HCT116 (cell line): ENCODE data around the gene F2R. TPM values are rescaled to one million over a fixed set of nuclear protein-coding genes. Genes with fewer than 3 reads are reported as not detected.

Experiments used
- ATAC-seq: fragments of 200-7000 bp; cut with Tn5 transposase; 2 replicates; pipeline ENCODE4 v1.9.1; 2020; ENCODE audit warnings: mild to moderate bottlenecking, moderate library complexity
- BruUV-seq: library from RNA; stranded (reverse); fragments of 400-500 nt; replicated peaks from 2 replicates; lab custom pipeline; 2021; lab: Mats Ljungman, UMichigan
- CTCF ChIA-PET: fragments of 300-600 bp; sonication (Branson Sonifier 250); formaldehyde crosslinking; loops from one replicate; lab custom pipeline; 2021; ENCODE audit warnings: antibody characterized with exemption; lab: Charles Lee
- POLR2A ChIA-PET: fragments of 300-600, 350-600 bp; sonication (Branson Sonifier 250); formaldehyde crosslinking; loops from one replicate; lab custom pipeline; 2021; ENCODE audit warnings: antibody characterized with exemption; lab: Charles Lee
- RAD21 ChIA-PET, 2 experiments: fragments of 300-600 bp; sonication (Branson Sonifier 250); formaldehyde crosslinking; loops; one replicate each; lab custom pipeline; 2023; ENCODE audit warnings: low total read pairs in 2 of 2; ENCODE audit not compliant: uncharacterized antibody in 2 of 2, unreplicated experiment in 2 of 2, low non-redundant PET in 1 of 2; lab: Charles Lee
- DNase-seq: peaks from one replicate; pipeline ENCODE4 v3.0.0-alpha.2; 2010; ENCODE audit warnings: low read depth, low spot score
- H2AFZ ChIP-seq: fragments of 200-600 bp; shearing (Covaris generic), sonication (generic); 2 replicates; pipeline ENCODE4 v1.6.1; 2017; ENCODE audit warnings: low read depth, mixed run types, mixed read lengths, antibody characterized with exemption, low read length; ENCODE audit not compliant: poor library complexity, severe bottlenecking
- H3K27ac ChIP-seq: 2 replicates; pipeline ENCODE4 v1.5.1; 2012; ENCODE audit warnings: low read depth, low read length
- H3K27me3 ChIP-seq: fragments of 200-600 bp; sonication (generic); 2 replicates; pipeline ENCODE4 v1.6.1; 2016; ENCODE audit warnings: mixed run types, low read length, mixed read lengths; ENCODE audit not compliant: insufficient read depth
- H3K36me3 ChIP-seq, 2 experiments: fragments of 200-500 bp in 1 of 2; fragments of 200-600 bp in 1 of 2; sonication (Bioruptor generic) in 1 of 2; sonication (generic) in 1 of 2; 2 replicates each; pipeline versions ENCODE4 v1.5.1 to v1.6.1; 2014 to 2016; ENCODE audit warnings: low read length in 2 of 2, inconsistent platforms in 1 of 2, mixed read lengths in 1 of 2, mixed run types in 1 of 2; ENCODE audit not compliant: insufficient read depth in 2 of 2, control insufficient read depth in 1 of 2
- H3K4me1 ChIP-seq, 2 experiments: fragments of 200-600 bp in 1 of 2; sonication (generic) in 1 of 2; 2 replicates each; pipeline versions ENCODE4 v1.5.1 to v1.6.1; 2012 to 2017; ENCODE audit warnings: low read length in 2 of 2, inconsistent platforms in 1 of 2, mild to moderate bottlenecking in 1 of 2, mixed read lengths in 1 of 2, mixed run types in 1 of 2, moderate library complexity in 1 of 2; ENCODE audit not compliant: insufficient read depth in 2 of 2, control insufficient read depth in 1 of 2
- H3K4me2 ChIP-seq: fragments of 200-600 bp; sonication (generic); 2 replicates; pipeline ENCODE4 v1.6.1; 2017; ENCODE audit warnings: mixed run types, low read length, mixed read lengths
- H3K4me3 ChIP-seq, 2 experiments: fragments of 200-600 bp in 1 of 2; sonication (generic) in 1 of 2; replicated peaks in 1 of 2; 2 replicates each; pipeline ENCODE4 v1.5.1; 2011 to 2016; ENCODE audit warnings: low read length in 2 of 2, control low read depth in 1 of 2, low read depth in 1 of 2, mild to moderate bottlenecking in 1 of 2, mixed read lengths in 1 of 2, mixed run types in 1 of 2
- H3K79me2 ChIP-seq: fragments of 200-600 bp; sonication (generic); 2 replicates; pipeline ENCODE4 v1.6.1; 2017; ENCODE audit warnings: mild to moderate bottlenecking, mixed run types, low read length, moderate library complexity, mixed read lengths; ENCODE audit not compliant: insufficient read depth
- H3K9ac ChIP-seq: fragments of 200-600 bp; sonication (generic); 2 replicates; pipeline ENCODE4 v1.6.1; 2016; ENCODE audit warnings: low read length, mixed read lengths
- H3K9me2 ChIP-seq: fragments of 200-600 bp; sonication (generic), shearing (Covaris generic); 2 replicates; pipeline ENCODE4 v1.6.1; 2017; ENCODE audit warnings: mixed run types, mild to moderate bottlenecking, moderate library complexity; ENCODE audit not compliant: insufficient read depth
- H3K9me3 ChIP-seq, 2 experiments: fragments of 200-500 bp in 1 of 2; fragments of 200-600 bp in 1 of 2; sonication (Bioruptor generic) in 1 of 2; sonication (generic) in 1 of 2; 2 replicates each; pipeline ENCODE4 v1.6.1; 2014 to 2017; ENCODE audit warnings: low read length in 2 of 2, mixed read lengths in 2 of 2, inconsistent platforms in 1 of 2, low read depth in 1 of 2, mild to moderate bottlenecking in 1 of 2, mixed run types in 1 of 2, moderate library complexity in 1 of 2; ENCODE audit not compliant: control insufficient read depth in 1 of 2, insufficient read depth in 1 of 2
- H4K20me1 ChIP-seq: fragments of 200-600 bp; sonication (generic), shearing (Covaris generic); 2 replicates; pipeline ENCODE4 v1.6.1; 2017; ENCODE audit warnings: mixed run types, mild to moderate bottlenecking, moderate library complexity; ENCODE audit not compliant: insufficient read depth
- ATF3 ChIP-seq: IDR thresholded peaks from 2 replicates; pipeline ENCODE4 v1.6.1; 2012
- CBX3 ChIP-seq: IDR thresholded peaks from 2 replicates; pipeline ENCODE4 v1.6.1; 2012; ENCODE audit warnings: low read depth
- EGR1 ChIP-seq: IDR thresholded peaks from 2 replicates; pipeline ENCODE4 v1.6.1; 2012; ENCODE audit warnings: low read depth
- EZH2 ChIP-seq: fragments of 200-600 bp; sonication (generic); IDR thresholded peaks from 2 replicates; pipeline ENCODE4 v1.6.1; 2017; ENCODE audit warnings: antibody characterized with exemption, mixed run types
- EZH2phosphoT487 ChIP-seq: fragments of 200-600 bp; IDR thresholded peaks from 2 replicates; pipeline ENCODE4 v1.6.1; 2018; ENCODE audit warnings: antibody characterized with exemption, borderline replicate concordance
- FOSL1 ChIP-seq: IDR thresholded peaks from 2 replicates; pipeline ENCODE4 v1.6.1; 2012; ENCODE audit warnings: low read depth
- JUND ChIP-seq: IDR thresholded peaks from 2 replicates; pipeline ENCODE4 v1.6.1; 2012
- MAX ChIP-seq: IDR thresholded peaks from 2 replicates; pipeline ENCODE4 v1.6.1; 2012
- POLR2A ChIP-seq: IDR thresholded peaks from 2 replicates; pipeline ENCODE4 v1.7.0; 2011; ENCODE audit warnings: borderline replicate concordance; ENCODE audit not compliant: insufficient read depth, insufficient read length; ENCODE audit errors: extremely low read depth
- POLR2AphosphoS5 ChIP-seq: IDR thresholded peaks from 2 replicates; pipeline ENCODE4 v1.6.1; 2011; ENCODE audit warnings: mild to moderate bottlenecking, low read depth, low read length, moderate library complexity
- SP1 ChIP-seq: IDR thresholded peaks from 2 replicates; pipeline ENCODE4 v1.6.1; 2012; ENCODE audit warnings: low read depth
- SRF ChIP-seq: IDR thresholded peaks from 2 replicates; pipeline ENCODE4 v1.6.1; 2012; ENCODE audit warnings: low read depth
- ZFX ChIP-seq: fragments of 450-650 bp; IDR thresholded peaks from 2 replicates; pipeline ENCODE4 v1.6.1; 2017
- ZNF274 ChIP-seq: fragments of 200-500 bp; sonication (Bioruptor generic); IDR thresholded peaks from 2 replicates; pipeline ENCODE4 v1.6.1; 2014; ENCODE audit warnings: mild to moderate bottlenecking, low read depth, low read length, inconsistent platforms
- intact Hi-C: fragments of 100-400 bp; cut with micrococcal nuclease; formaldehyde crosslinking; loops from 2 replicates; pipeline ENCODE4 v1.10.0; 2022
- total RNA-seq: library from RNA; stranded (reverse); gene quantifications from one replicate; pipeline ENCODE4 v1.2.1, GENCODE V29; 2021; ENCODE audit not compliant: unreplicated experiment

Gene F2R
- total RNA-seq, 1 experiment from 2014 or later, result 16.6 TPM

GRCh38 chr5:76703707-76704106 is 12.2 kb upstream of the F2R start (continued):
- TF ChIP-seq EGR1 (no peak), POLR2AphosphoS5 (no peak), EZH2 (no peak), JUND (no peak), MAX (no peak), SP1 (no peak), CBX3 (no peak), POLR2A (no peak), FOSL1 (no peak), SRF (no peak), ATF3 (no peak), ZNF274 (no peak), ZFX (no peak)

GRCh38 chr5:76704131-76704663 is 11.7 kb upstream of the F2R start:
- ChIA-PET POLR2A (interaction anchor here (0.6 kb wide), 1 partner anchor 36 kb away, joined by 3 read pairs; no protein-coding TSS in a partner anchor), CTCF (no interaction called here), RAD21 (interaction anchor here in 1 of 2 experiments (0.6 kb wide), 1 partner anchor 63 kb away, joined by 3 read pairs; no protein-coding TSS in a partner anchor)

More at GRCh38 chr5:76704131-76704663, 11.7 kb upstream of the F2R start:
- Histone ChIP-seq H3K27ac (no peak overlapping the region), H3K27me3 (no peaks in the 10 kb centered on the region), H3K4me1 (no peaks in the 10 kb centered on the region), H3K9me3 (no peaks in the 10 kb centered on the region), H3K79me2 (no peaks in the 10 kb centered on the region)
- no TSS peak for BruUV-seq
- ATAC-seq, result no peak
- no peak for TF ChIP-seq EZH2phosphoT487
- TF ChIP-seq, all 23 proteins: peak for 0
- no peaks in the 10 kb centered on the region for H3K36me3 ChIP-seq
- no peak overlapping the region for H3K4me2 ChIP-seq
- no peak overlapping the region for H3K9ac ChIP-seq
- H2AFZ ChIP-seq, result no peak overlapping the region
- H4K20me1 ChIP-seq, result no peaks in the 10 kb centered on the region
- no peak for DNase-seq
- no peaks in the 10 kb centered on the region for H3K9me2 ChIP-seq
- intact Hi-C loops, result no loop called here
- H3K4me3 ChIP-seq, result no peak overlapping the region
